HL-60 (cell line): Measurements from ENCODE around the gene SP140.

ENCODE experiments used
- DNase-seq, 2 experiments: peaks; one replicate each; pipeline ENCODE4 v3.0.0-alpha.2; 2010 to 2020; ENCODE audit warnings: low read depth in 1 of 2, low spot score in 1 of 2
- H3K27ac ChIP-seq: fragments of 250-450 bp; sonication (Bioruptor Pico); replicated peaks from 2 replicates; pipeline ENCODE4 v1.5.1; 2020; ENCODE audit warnings: mild to moderate bottlenecking, moderate library complexity
- H3K27me3 ChIP-seq: fragments of 250-450 bp; sonication (Bioruptor Pico); 2 replicates; pipeline ENCODE4 v1.5.1; 2021; ENCODE audit warnings: mild to moderate bottlenecking, moderate library complexity; ENCODE audit not compliant: insufficient read depth, poor library complexity, severe bottlenecking
- H3K4me3 ChIP-seq: replicated peaks from 2 replicates; pipeline ENCODE4 v1.5.1; 2011; ENCODE audit warnings: mild to moderate bottlenecking, control low read depth, low read length; ENCODE audit not compliant: insufficient read depth
- CTCF ChIP-seq: IDR thresholded peaks from one replicate; pipeline ENCODE4 v1.5.1; 2011; ENCODE audit warnings: low read length, control low read depth, inconsistent platforms; ENCODE audit not compliant: insufficient read depth
- GABPA ChIP-seq: IDR thresholded peaks from 2 replicates; pipeline ENCODE4 v1.6.1; 2012; ENCODE audit warnings: low read depth
- POLR2AphosphoS5 ChIP-seq: IDR thresholded peaks from 2 replicates; pipeline ENCODE4 v1.6.1; 2012; ENCODE audit warnings: low read depth
- REST ChIP-seq: IDR thresholded peaks from 2 replicates; pipeline ENCODE4 v1.6.1; 2012; ENCODE audit warnings: low read depth; ENCODE audit not compliant: insufficient replicate concordance
- SPI1 ChIP-seq: IDR thresholded peaks from 2 replicates; pipeline ENCODE4 v1.6.1; 2012; ENCODE audit warnings: low read depth, mild to moderate bottlenecking, borderline replicate concordance

The SP140 gene

GRCh38 chr2:230216489-230216888 lies 9.0 kb upstream of the SP140 start:
- Histone ChIP-seq H3K4me3 (no peak overlapping the region), H3K27ac (no peak overlapping the region), H3K27me3 (no peaks in the 10 kb centered on the region)
- DNase-seq, result no peak
- no peak for TF ChIP-seq POLR2AphosphoS5
- TF ChIP-seq REST, result no peak
- TF ChIP-seq SPI1, result no peak
- no peak for TF ChIP-seq CTCF
- TF ChIP-seq GABPA, result no peak

- TF ChIP-seq CTCF, result no peak
- TF ChIP-seq REST, result no peak
- TF ChIP-seq GABPA, result no peak
- TF ChIP-seq SPI1, result no peak
- TF ChIP-seq POLR2AphosphoS5, result no peak
- Histone ChIP-seq H3K4me3 (no peak overlapping the region), H3K27me3 (no peaks in the 10 kb centered on the region), H3K27ac (no peak overlapping the region)
- peak in 1 of 2 experiments; percentile 32 for DNase-seq
These were observed 8.1 kb upstream of the SP140 start for GRCh38 chr2:230217424-230217823.

GRCh38 chr2:230218421-230218820 lies 7.1 kb upstream of the SP140 start:
- DNase-seq, result peak; percentile 64 to 72
- peak overlapping the region; percentile 44 for H3K27ac ChIP-seq
- peak; percentile 96 for TF ChIP-seq SPI1
- TF ChIP-seq REST, result no peak
- no peaks in the 10 kb centered on the region for H3K27me3 ChIP-seq
- no peak overlapping the region for H3K4me3 ChIP-seq
